A549 (cell line): ENCODE measurements around the gene LRRC1. TPM values are rescaled to one million over a fixed set of nuclear protein-coding genes. Genes with fewer than 3 reads are reported as not detected.

Experiments
- ATAC-seq, 2 experiments: fragments of 200-7000 bp in 1 of 2; fragments of >200 bp in 1 of 2; cut with Nextera tagmentation in 1 of 2; cut with Tn5 transposase in 1 of 2; 3 replicates each; pipeline versions ENCODE4 v1.8.0 to v1.9.1; 2018 to 2020; ENCODE audit warnings: mild to moderate bottlenecking in 1 of 2, moderate library complexity in 1 of 2
- CTCF ChIA-PET: fragments of 300-600 bp; sonication (Branson Sonifier 250); formaldehyde crosslinking; extraction: SDS; loops from one replicate; lab custom pipeline; 2021; ENCODE audit warnings: antibody characterized with exemption, inconsistent platforms; lab: Yijun Ruan, JAX
- POLR2A ChIA-PET: fragments of 350-600 bp; formaldehyde crosslinking; extraction: SDS; loops from one replicate; lab custom pipeline; 2021; ENCODE audit warnings: antibody characterized with exemption, inconsistent platforms; lab: Yijun Ruan, JAX
- DNase-seq, 2 experiments: peaks; one replicate each; pipeline versions ENCODE4 v3.0.0 to v3.0.0-alpha.2; 2011 to 2016; ENCODE audit warnings: low read depth in 1 of 2, low spot score in 1 of 2
- FAIRE-seq: peaks from 2 replicates; lab custom pipeline; 2011; peaks lifted over from hg19 to GRCh38; lab: Jason Lieb, UNC
- H3K27ac ChIP-seq, 2 experiments: fragments of >200 bp; sonication (Bioruptor Twin); formaldehyde crosslinking; 3 replicates each; pipeline ENCODE4 v1.5.1; 2016 to 2017
- H3K4me1 ChIP-seq: fragments of >200 bp; sonication (Bioruptor Twin); formaldehyde crosslinking; 3 replicates; pipeline ENCODE4 v1.6.1; 2016
- H3K4me2 ChIP-seq: fragments of >200 bp; sonication (Bioruptor Twin); formaldehyde crosslinking; 3 replicates; pipeline ENCODE4 v1.6.1; 2016
- H3K4me3 ChIP-seq: fragments of >200 bp; sonication (Bioruptor Twin); formaldehyde crosslinking; 3 replicates; pipeline ENCODE4 v1.5.1; 2016
- H3K9me3 ChIP-seq: fragments of >200 bp; sonication (Bioruptor Twin); formaldehyde crosslinking; 3 replicates; pipeline ENCODE4 v1.6.1; 2016
- CHD4 ChIP-seq: fragments of 200-600 bp; sonication (generic); IDR thresholded peaks from 2 replicates; pipeline ENCODE4 v1.6.1; 2016; ENCODE audit warnings: antibody characterized with exemption, mild to moderate bottlenecking, borderline replicate concordance
- ESRRA ChIP-seq: fragments of 150-350 bp; IDR thresholded peaks from 2 replicates; pipeline ENCODE4 v1.6.1; 2014; ENCODE audit warnings: mild to moderate bottlenecking, low read length, borderline replicate concordance
- FOSL2 ChIP-seq, 2 experiments: fragments of 450-650 bp in 1 of 2; fragments of >200 bp in 1 of 2; sonication (Bioruptor Twin) in 1 of 2; formaldehyde crosslinking; IDR thresholded peaks; 2 replicates each; pipeline versions ENCODE4 v1.5.0 to v1.6.1; 2016 to 2020; ENCODE audit warnings: mild to moderate bottlenecking in 1 of 2, moderate library complexity in 1 of 2
- FOXS1 ChIP-seq: fragments of 250-450 bp; sonication (Bioruptor Pico); IDR thresholded peaks from 2 replicates; pipeline ENCODE4 v1.5.0; 2020; ENCODE audit warnings: mild to moderate bottlenecking, moderate library complexity
- HOXB5 ChIP-seq: fragments of 250-450 bp; sonication (Bioruptor Pico); IDR thresholded peaks from 2 replicates; pipeline ENCODE4 v1.5.0; 2020; ENCODE audit warnings: mild to moderate bottlenecking, moderate library complexity
- KDM1A ChIP-seq: fragments of 200-600 bp; sonication (generic); IDR thresholded peaks from 2 replicates; pipeline ENCODE4 v1.6.1; 2016; ENCODE audit warnings: low read depth, mild to moderate bottlenecking
- KDM5A ChIP-seq: fragments of 200-600 bp; sonication (generic); IDR thresholded peaks from 2 replicates; pipeline ENCODE4 v1.6.1; 2016; ENCODE audit warnings: antibody characterized with exemption, mild to moderate bottlenecking
- MAFK ChIP-seq: fragments of 450-650 bp; IDR thresholded peaks from 2 replicates; pipeline ENCODE4 v1.6.1; 2014; ENCODE audit not compliant: partially characterized antibody
- NPAS2 ChIP-seq: fragments of 250-450 bp; sonication (Bioruptor Pico); IDR thresholded peaks from 2 replicates; pipeline ENCODE4 v1.8.0; 2022; ENCODE audit warnings: mild to moderate bottlenecking, moderate library complexity, borderline replicate concordance
- PHF8 ChIP-seq: fragments of 200-600 bp; sonication (generic); IDR thresholded peaks from 2 replicates; pipeline ENCODE4 v1.6.1; 2016; ENCODE audit warnings: low read depth, mild to moderate bottlenecking, antibody characterized with exemption, moderate library complexity, borderline replicate concordance
- RAD21 ChIP-seq, 2 experiments: fragments of >200 bp in 1 of 2; sonication (Bioruptor Twin) in 1 of 2; formaldehyde crosslinking in 1 of 2; IDR thresholded peaks in 1 of 2; conservative IDR thresholded peaks in 1 of 2; 2 replicates in 1 of 2; 3 replicates in 1 of 2; pipeline ENCODE4 v1.6.1; 2012 to 2018; ENCODE audit warnings: inconsistent platforms in 1 of 2
- RCOR1 ChIP-seq: fragments of 150-350 bp; IDR thresholded peaks from 2 replicates; pipeline ENCODE4 v1.6.1; 2014; ENCODE audit warnings: antibody characterized with exemption, low read length, low read depth
- RFX5 ChIP-seq: fragments of 450-650 bp; IDR thresholded peaks from 2 replicates; pipeline ENCODE4 v1.7.1; 2014; ENCODE audit warnings: antibody characterized with exemption, mild to moderate bottlenecking, moderate library complexity
- RNF2 ChIP-seq: fragments of 200-600 bp; sonication (generic); IDR thresholded peaks from 2 replicates; pipeline ENCODE4 v1.6.1; 2016; ENCODE audit warnings: low read depth, mild to moderate bottlenecking, antibody characterized with exemption, moderate library complexity, borderline replicate concordance
- SREBF2 ChIP-seq: fragments of 450-650 bp; IDR thresholded peaks from 2 replicates; pipeline ENCODE4 v1.6.1; 2014; ENCODE audit warnings: mild to moderate bottlenecking, moderate library complexity
- TP53 ChIP-seq: fragments of 250-450 bp; sonication (Bioruptor Pico); IDR thresholded peaks from 2 replicates; pipeline ENCODE4 v1.5.0; 2021; ENCODE audit warnings: mild to moderate bottlenecking, moderate library complexity
- USF2 ChIP-seq: fragments of 450-650 bp; IDR thresholded peaks from 2 replicates; pipeline ENCODE4 v1.6.1; 2014; ENCODE audit warnings: antibody characterized with exemption
- WGBS: methylation state at CpG from one replicate; pipeline ENCODE4 v1.1.6; 2017; ENCODE audit errors: missing lambda C conversion rate; 5-methylcytosine and 5-hydroxymethylcytosine counted together
- polyA plus RNA-seq, 4 experiments: library from polyadenylated mRNA; depleted of rRNA in 3 of 4; stranded (reverse); fragments of >200 nt; fragmentation: RNase III in 1 of 4; extraction: RNeasy Plus Mini Kit Qiagen cat#74134 plus additional on column Dnase treatment in 1 of 4; gene quantifications; 2 replicates in 3 of 4; 3 replicates in 1 of 4; pipeline ENCODE4 v1.2.3, GENCODE V29; 2011 to 2017
- TF ChIP-seq, protein P1 (sequence below): fragments of 150-350 bp; IDR thresholded peaks from 2 replicates; pipeline ENCODE4 v1.6.1; 2014; ENCODE audit warnings: low read depth, mild to moderate bottlenecking, low read length
- TF ChIP-seq, protein P2 (sequence below): IDR thresholded peaks from 2 replicates; pipeline ENCODE4 v1.6.1; 2012

The LRRC1 gene
- polyA plus RNA-seq, 2 of the 4 experiments (the other 2 are of a cell fraction), result 5.2 to 8.0 TPM

GRCh38 chr6:53916804-53917463 lies 122.1 kb downstream of the LRRC1 start:
- Histone ChIP-seq H3K4me1 (no peaks in the 10 kb centered on the region), H3K4me2 (no peak overlapping the region), H3K27ac (no peak overlapping the region), H3K4me3 (no peak overlapping the region), H3K9me3 (no peaks in the 10 kb centered on the region)
- no peak for FAIRE-seq
- ChIA-PET POLR2A (no interaction called here), CTCF (no interaction called here)
- 83% methylated on average over 3 of the region's 3 CpGs for WGBS
- no peak for DNase-seq
- TF ChIP-seq FOXS1 (CRISPR knock-in tag) (no peak), KDM5A (no peak), PHF8 (no peak), RNF2 (no peak), KDM1A (no peak), RAD21 (conservative IDR thresholded peaks at IDR 0.05 in 1 of 2, IDR thresholded peaks at IDR 0.05 in 1 of 2) (no peak), CHD4 (no peak), FOSL2 (IDR thresholded peaks at IDR 0.05) (no peak), FOSL2 (CRISPR knock-in tag; IDR thresholded peaks at IDR 0.05) (no peak)
- TF ChIP-seq, protein P1, sequence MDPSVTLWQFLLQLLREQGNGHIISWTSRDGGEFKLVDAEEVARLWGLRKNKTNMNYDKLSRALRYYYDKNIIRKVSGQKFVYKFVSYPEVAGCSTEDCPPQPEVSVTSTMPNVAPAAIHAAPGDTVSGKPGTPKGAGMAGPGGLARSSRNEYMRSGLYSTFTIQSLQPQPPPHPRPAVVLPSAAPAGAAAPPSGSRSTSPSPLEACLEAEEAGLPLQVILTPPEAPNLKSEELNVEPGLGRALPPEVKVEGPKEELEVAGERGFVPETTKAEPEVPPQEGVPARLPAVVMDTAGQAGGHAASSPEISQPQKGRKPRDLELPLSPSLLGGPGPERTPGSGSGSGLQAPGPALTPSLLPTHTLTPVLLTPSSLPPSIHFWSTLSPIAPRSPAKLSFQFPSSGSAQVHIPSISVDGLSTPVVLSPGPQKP, result no peak
- ATAC-seq, result no peak

- Histone ChIP-seq H3K27ac (no peak overlapping the region), H3K4me3 (no peak overlapping the region), H3K9me3 (no peaks in the 10 kb centered on the region), H3K4me2 (no peak overlapping the region), H3K4me1 (no peaks in the 10 kb centered on the region)
- CTCF ChIA-PET, result no interaction called here
- 10% methylated on average over 1 of the region's 1 CpG for WGBS
- TF ChIP-seq RCOR1 (no peak), SREBF2 (no peak), ESRRA (no peak), RFX5 (no peak), NPAS2 (CRISPR knock-in tag) (no peak)
- ATAC-seq (no peak), DNase-seq (no peak), FAIRE-seq (no peak)
- POLR2A ChIA-PET, result no interaction called here
These were observed 122.6 kb downstream of the LRRC1 start for GRCh38 chr6:53917464-53917842.

DNA sequence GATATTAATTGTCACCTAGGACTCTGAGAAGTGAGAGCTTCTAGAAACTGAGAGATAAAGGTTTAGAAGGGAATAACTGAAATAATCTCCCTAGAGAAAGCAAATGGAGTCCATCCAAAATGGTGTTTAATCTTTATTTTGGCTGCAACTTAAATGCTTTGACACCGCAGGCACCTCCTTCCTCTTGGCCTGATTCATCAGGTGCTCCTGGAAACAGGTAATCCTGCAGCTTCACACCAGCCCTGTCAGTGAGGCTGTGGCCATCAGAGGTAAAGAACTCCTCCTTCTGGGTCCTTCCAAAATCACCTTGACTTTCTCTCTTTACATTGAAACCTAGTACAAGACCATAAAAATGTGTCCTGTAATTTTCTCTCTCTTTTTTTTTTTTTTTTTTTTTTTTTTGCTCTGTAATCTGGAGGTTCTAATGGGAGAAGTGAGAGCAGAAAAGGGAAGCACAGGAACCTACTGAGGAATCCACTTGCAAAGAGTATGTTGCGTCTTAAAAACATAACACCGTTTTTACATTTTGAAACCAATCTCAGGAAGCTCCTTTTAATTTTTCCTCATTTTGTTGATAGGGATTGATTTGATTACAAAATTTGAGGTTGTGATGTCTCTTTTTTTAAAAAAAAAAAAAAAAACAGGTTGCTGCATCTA lies 124.2 kb downstream of the LRRC1 start:
- no peak overlapping the region for H3K4me2 ChIP-seq
- CTCF ChIA-PET, result interaction anchor here (0.6 to 1.0 kb wide), 2 partner anchors 39 to 405 kb away, joined by 3 read pairs; no protein-coding TSS in a partner anchor
- no peaks in the 10 kb centered on the region for H3K9me3 ChIP-seq
- 89% methylated on average over 3 of the region's 3 CpGs for WGBS
- H3K27ac ChIP-seq, result no peak overlapping the region
- TF ChIP-seq MAFK (no peak), USF2 (no peak), TP53 (CRISPR knock-in tag) (no peak), HOXB5 (CRISPR knock-in tag) (no peak), KDM5A (no peak)
- TF ChIP-seq, protein P1, result no peak
- TF ChIP-seq, protein P2, sequence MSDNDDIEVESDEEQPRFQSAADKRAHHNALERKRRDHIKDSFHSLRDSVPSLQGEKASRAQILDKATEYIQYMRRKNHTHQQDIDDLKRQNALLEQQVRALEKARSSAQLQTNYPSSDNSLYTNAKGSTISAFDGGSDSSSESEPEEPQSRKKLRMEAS, result no peak
- FAIRE-seq (no peak), ATAC-seq (no peak), DNase-seq (no peak)
- POLR2A ChIA-PET, result no interaction called here
- no peaks in the 10 kb centered on the region for H3K4me1 ChIP-seq
- H3K4me3 ChIP-seq, result no peak overlapping the region
